HCT116 (cell line): Measurements from ENCODE around the gene GGCT. TPM values are rescaled to one million over a fixed set of nuclear protein-coding genes. Genes with fewer than 3 reads are reported as not detected.

ENCODE experiments used
- ATAC-seq: fragments of 200-7000 bp; cut with Tn5 transposase; 2 replicates; pipeline ENCODE4 v1.9.1; 2020; ENCODE audit warnings: mild to moderate bottlenecking, moderate library complexity
- BruUV-seq: library from RNA; stranded (reverse); fragments of 400-500 nt; replicated peaks from 2 replicates; lab custom pipeline; 2021; lab: Mats Ljungman, UMichigan
- CTCF ChIA-PET: fragments of 300-600 bp; sonication (Branson Sonifier 250); formaldehyde crosslinking; loops from one replicate; lab custom pipeline; 2021; ENCODE audit warnings: antibody characterized with exemption; lab: Charles Lee
- POLR2A ChIA-PET: fragments of 300-600, 350-600 bp; sonication (Branson Sonifier 250); formaldehyde crosslinking; loops from one replicate; lab custom pipeline; 2021; ENCODE audit warnings: antibody characterized with exemption; lab: Charles Lee
- RAD21 ChIA-PET, 2 experiments: fragments of 300-600 bp; sonication (Branson Sonifier 250); formaldehyde crosslinking; loops; one replicate each; lab custom pipeline; 2023; ENCODE audit warnings: low total read pairs in 2 of 2; ENCODE audit not compliant: uncharacterized antibody in 2 of 2, unreplicated experiment in 2 of 2, low non-redundant PET in 1 of 2; lab: Charles Lee
- DNase-seq: peaks from one replicate; pipeline ENCODE4 v3.0.0-alpha.2; 2010; ENCODE audit warnings: low read depth, low spot score
- H2AFZ ChIP-seq: fragments of 200-600 bp; shearing (Covaris generic), sonication (generic); 2 replicates; pipeline ENCODE4 v1.6.1; 2017; ENCODE audit warnings: low read depth, mixed run types, mixed read lengths, antibody characterized with exemption, low read length; ENCODE audit not compliant: poor library complexity, severe bottlenecking
- H3K27ac ChIP-seq: 2 replicates; pipeline ENCODE4 v1.5.1; 2012; ENCODE audit warnings: low read depth, low read length
- H3K27me3 ChIP-seq: fragments of 200-600 bp; sonication (generic); 2 replicates; pipeline ENCODE4 v1.6.1; 2016; ENCODE audit warnings: mixed run types, low read length, mixed read lengths; ENCODE audit not compliant: insufficient read depth
- H3K36me3 ChIP-seq, 2 experiments: fragments of 200-500 bp in 1 of 2; fragments of 200-600 bp in 1 of 2; sonication (Bioruptor generic) in 1 of 2; sonication (generic) in 1 of 2; 2 replicates each; pipeline versions ENCODE4 v1.5.1 to v1.6.1; 2014 to 2016; ENCODE audit warnings: low read length in 2 of 2, inconsistent platforms in 1 of 2, mixed read lengths in 1 of 2, mixed run types in 1 of 2; ENCODE audit not compliant: insufficient read depth in 2 of 2, control insufficient read depth in 1 of 2
- H3K4me1 ChIP-seq, 2 experiments: fragments of 200-600 bp in 1 of 2; sonication (generic) in 1 of 2; 2 replicates each; pipeline versions ENCODE4 v1.5.1 to v1.6.1; 2012 to 2017; ENCODE audit warnings: low read length in 2 of 2, inconsistent platforms in 1 of 2, mild to moderate bottlenecking in 1 of 2, mixed read lengths in 1 of 2, mixed run types in 1 of 2, moderate library complexity in 1 of 2; ENCODE audit not compliant: insufficient read depth in 2 of 2, control insufficient read depth in 1 of 2
- H3K4me2 ChIP-seq: fragments of 200-600 bp; sonication (generic); 2 replicates; pipeline ENCODE4 v1.6.1; 2017; ENCODE audit warnings: mixed run types, low read length, mixed read lengths
- H3K4me3 ChIP-seq, 2 experiments: fragments of 200-600 bp in 1 of 2; sonication (generic) in 1 of 2; replicated peaks in 1 of 2; 2 replicates each; pipeline ENCODE4 v1.5.1; 2011 to 2016; ENCODE audit warnings: low read length in 2 of 2, control low read depth in 1 of 2, low read depth in 1 of 2, mild to moderate bottlenecking in 1 of 2, mixed read lengths in 1 of 2, mixed run types in 1 of 2
- H3K79me2 ChIP-seq: fragments of 200-600 bp; sonication (generic); 2 replicates; pipeline ENCODE4 v1.6.1; 2017; ENCODE audit warnings: mild to moderate bottlenecking, mixed run types, low read length, moderate library complexity, mixed read lengths; ENCODE audit not compliant: insufficient read depth
- H3K9ac ChIP-seq: fragments of 200-600 bp; sonication (generic); 2 replicates; pipeline ENCODE4 v1.6.1; 2016; ENCODE audit warnings: low read length, mixed read lengths
- H3K9me2 ChIP-seq: fragments of 200-600 bp; sonication (generic), shearing (Covaris generic); 2 replicates; pipeline ENCODE4 v1.6.1; 2017; ENCODE audit warnings: mixed run types, mild to moderate bottlenecking, moderate library complexity; ENCODE audit not compliant: insufficient read depth
- H3K9me3 ChIP-seq, 2 experiments: fragments of 200-500 bp in 1 of 2; fragments of 200-600 bp in 1 of 2; sonication (Bioruptor generic) in 1 of 2; sonication (generic) in 1 of 2; 2 replicates each; pipeline ENCODE4 v1.6.1; 2014 to 2017; ENCODE audit warnings: low read length in 2 of 2, mixed read lengths in 2 of 2, inconsistent platforms in 1 of 2, low read depth in 1 of 2, mild to moderate bottlenecking in 1 of 2, mixed run types in 1 of 2, moderate library complexity in 1 of 2; ENCODE audit not compliant: control insufficient read depth in 1 of 2, insufficient read depth in 1 of 2
- H4K20me1 ChIP-seq: fragments of 200-600 bp; sonication (generic), shearing (Covaris generic); 2 replicates; pipeline ENCODE4 v1.6.1; 2017; ENCODE audit warnings: mixed run types, mild to moderate bottlenecking, moderate library complexity; ENCODE audit not compliant: insufficient read depth
- CBX3 ChIP-seq: IDR thresholded peaks from 2 replicates; pipeline ENCODE4 v1.6.1; 2012; ENCODE audit warnings: low read depth
- CEBPB ChIP-seq: IDR thresholded peaks from 2 replicates; pipeline ENCODE4 v1.6.1; 2012; ENCODE audit warnings: low read depth
- EGR1 ChIP-seq: IDR thresholded peaks from 2 replicates; pipeline ENCODE4 v1.6.1; 2012; ENCODE audit warnings: low read depth
- ELF1 ChIP-seq: IDR thresholded peaks from 2 replicates; pipeline ENCODE4 v1.6.1; 2012; ENCODE audit warnings: low read depth, borderline replicate concordance
- EZH2 ChIP-seq: fragments of 200-600 bp; sonication (generic); IDR thresholded peaks from 2 replicates; pipeline ENCODE4 v1.6.1; 2017; ENCODE audit warnings: antibody characterized with exemption, mixed run types
- EZH2phosphoT487 ChIP-seq: fragments of 200-600 bp; IDR thresholded peaks from 2 replicates; pipeline ENCODE4 v1.6.1; 2018; ENCODE audit warnings: antibody characterized with exemption, borderline replicate concordance
- JUND ChIP-seq: IDR thresholded peaks from 2 replicates; pipeline ENCODE4 v1.6.1; 2012
- SIN3A ChIP-seq: IDR thresholded peaks from 2 replicates; pipeline ENCODE4 v1.6.1; 2012; ENCODE audit warnings: low read depth
- SP1 ChIP-seq: IDR thresholded peaks from 2 replicates; pipeline ENCODE4 v1.6.1; 2012; ENCODE audit warnings: low read depth
- SRF ChIP-seq: IDR thresholded peaks from 2 replicates; pipeline ENCODE4 v1.6.1; 2012; ENCODE audit warnings: low read depth
- ZFX ChIP-seq: fragments of 450-650 bp; IDR thresholded peaks from 2 replicates; pipeline ENCODE4 v1.6.1; 2017
- intact Hi-C: fragments of 100-400 bp; cut with micrococcal nuclease; formaldehyde crosslinking; loops from 2 replicates; pipeline ENCODE4 v1.10.0; 2022
- total RNA-seq: library from RNA; stranded (reverse); gene quantifications from one replicate; pipeline ENCODE4 v1.2.1, GENCODE V29; 2021; ENCODE audit not compliant: unreplicated experiment
- TF ChIP-seq, protein P1 (sequence below): IDR thresholded peaks from 2 replicates; pipeline ENCODE4 v1.6.1; 2011; ENCODE audit warnings: mild to moderate bottlenecking, low read length, moderate library complexity; ENCODE audit not compliant: insufficient replicate concordance; ENCODE audit errors: extremely low read depth
- TF ChIP-seq, protein P2 (sequence below): IDR thresholded peaks from 2 replicates; pipeline ENCODE4 v1.6.1; 2012
- TF ChIP-seq, protein P3 (sequence below): IDR thresholded peaks from 2 replicates; pipeline ENCODE4 v1.6.1; 2012; ENCODE audit warnings: low read depth
- TF ChIP-seq, protein P4 (sequence below): IDR thresholded peaks from 2 replicates; pipeline ENCODE4 v1.6.1; 2012
- TF ChIP-seq, protein P5 (sequence below), 3 experiments: fragments of 200-600 bp in 1 of 3; sonication (generic) in 1 of 3; IDR thresholded peaks in 2 of 3; conservative IDR thresholded peaks in 1 of 3; 2 replicates each; pipeline ENCODE4 v1.5.1; 2012 to 2017; ENCODE audit warnings: low read depth in 2 of 3, low read length in 2 of 3, antibody characterized with exemption in 1 of 3, borderline replicate concordance in 1 of 3, control low read depth in 1 of 3, mild to moderate bottlenecking in 1 of 3, mixed read lengths in 1 of 3, mixed run types in 1 of 3, moderate library complexity in 1 of 3; ENCODE audit not compliant: insufficient read depth in 1 of 3

The GGCT gene
- total RNA-seq, 1 experiment from 2014 or later: 60.6 TPM

DNA sequence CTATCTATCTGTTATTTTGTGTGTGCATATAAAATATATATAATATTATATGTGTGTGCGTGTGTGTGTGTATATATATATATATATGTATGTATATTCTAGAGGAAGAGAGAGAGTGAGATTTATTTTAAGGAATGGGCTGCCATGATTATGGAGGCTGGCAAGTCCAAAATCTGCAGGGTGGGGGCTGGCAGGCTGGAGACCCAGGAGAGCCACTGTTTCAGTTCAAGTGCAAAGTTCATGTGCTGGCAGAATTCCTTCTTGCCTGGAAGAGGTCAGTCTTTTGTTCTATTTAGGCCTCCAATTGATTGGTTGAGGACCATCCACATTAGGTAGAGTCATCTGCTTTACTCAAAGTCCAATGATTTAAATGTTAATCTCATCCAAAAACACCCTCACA lies 47.7 kb upstream of the GGCT start:
- DNase-seq: no peak
- no TSS peak for BruUV-seq
- Histone ChIP-seq H3K9me3 (no peaks in the 10 kb centered on the region), H3K9ac (no peak overlapping the region), H3K27me3 (no peaks in the 10 kb centered on the region), H4K20me1 (no peaks in the 10 kb centered on the region), H2AFZ (no peak overlapping the region), H3K36me3 (no peaks in the 10 kb centered on the region), H3K4me3 (no peak overlapping the region), H3K27ac (peak overlapping the region; percentile 89; the same call in 1 of the 2 replicates), H3K79me2 (no peaks in the 10 kb centered on the region), H3K4me2 (0 out of 2 replicates have a peak overlapping the region, but pooled peaks have one; percentile 77), H3K4me1 (peaks cover 24 to 36% of the 10 kb centered on the region in 2 experiments), H3K9me2 (no peaks in the 10 kb centered on the region)
- intact Hi-C loops: no loop called here
- CTCF ChIA-PET: interaction anchor here (3.9 kb wide), 1 partner anchor 12 kb away, joined by 50 read pairs; no protein-coding TSS in a partner anchor
- POLR2A ChIA-PET: no interaction called here
- ATAC-seq: no peak
- RAD21 ChIA-PET: interaction anchor here in 1 of 2 experiments (1.8 kb wide), 1 partner anchor 11 kb away, joined by 10 read pairs; no protein-coding TSS in a partner anchor
- TF ChIP-seq, protein P1, sequence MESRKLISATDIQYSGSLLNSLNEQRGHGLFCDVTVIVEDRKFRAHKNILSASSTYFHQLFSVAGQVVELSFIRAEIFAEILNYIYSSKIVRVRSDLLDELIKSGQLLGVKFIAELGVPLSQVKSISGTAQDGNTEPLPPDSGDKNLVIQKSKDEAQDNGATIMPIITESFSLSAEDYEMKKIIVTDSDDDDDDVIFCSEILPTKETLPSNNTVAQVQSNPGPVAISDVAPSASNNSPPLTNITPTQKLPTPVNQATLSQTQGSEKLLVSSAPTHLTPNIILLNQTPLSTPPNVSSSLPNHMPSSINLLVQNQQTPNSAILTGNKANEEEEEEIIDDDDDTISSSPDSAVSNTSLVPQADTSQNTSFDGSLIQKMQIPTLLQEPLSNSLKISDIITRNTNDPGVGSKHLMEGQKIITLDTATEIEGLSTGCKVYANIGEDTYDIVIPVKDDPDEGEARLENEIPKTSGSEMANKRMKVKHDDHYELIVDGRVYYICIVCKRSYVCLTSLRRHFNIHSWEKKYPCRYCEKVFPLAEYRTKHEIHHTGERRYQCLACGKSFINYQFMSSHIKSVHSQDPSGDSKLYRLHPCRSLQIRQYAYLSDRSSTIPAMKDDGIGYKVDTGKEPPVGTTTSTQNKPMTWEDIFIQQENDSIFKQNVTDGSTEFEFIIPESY: no peak
- TF ChIP-seq CEBPB (no peak), ZFX (no peak), CBX3 (no peak), SIN3A (no peak), JUND (no peak), EGR1 (no peak), SRF (no peak), ELF1 (no peak), EZH2phosphoT487 (no peak), SP1 (no peak), EZH2 (no peak)
- TF ChIP-seq, protein P2, sequence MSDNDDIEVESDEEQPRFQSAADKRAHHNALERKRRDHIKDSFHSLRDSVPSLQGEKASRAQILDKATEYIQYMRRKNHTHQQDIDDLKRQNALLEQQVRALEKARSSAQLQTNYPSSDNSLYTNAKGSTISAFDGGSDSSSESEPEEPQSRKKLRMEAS: no peak
- TF ChIP-seq, protein P3, sequence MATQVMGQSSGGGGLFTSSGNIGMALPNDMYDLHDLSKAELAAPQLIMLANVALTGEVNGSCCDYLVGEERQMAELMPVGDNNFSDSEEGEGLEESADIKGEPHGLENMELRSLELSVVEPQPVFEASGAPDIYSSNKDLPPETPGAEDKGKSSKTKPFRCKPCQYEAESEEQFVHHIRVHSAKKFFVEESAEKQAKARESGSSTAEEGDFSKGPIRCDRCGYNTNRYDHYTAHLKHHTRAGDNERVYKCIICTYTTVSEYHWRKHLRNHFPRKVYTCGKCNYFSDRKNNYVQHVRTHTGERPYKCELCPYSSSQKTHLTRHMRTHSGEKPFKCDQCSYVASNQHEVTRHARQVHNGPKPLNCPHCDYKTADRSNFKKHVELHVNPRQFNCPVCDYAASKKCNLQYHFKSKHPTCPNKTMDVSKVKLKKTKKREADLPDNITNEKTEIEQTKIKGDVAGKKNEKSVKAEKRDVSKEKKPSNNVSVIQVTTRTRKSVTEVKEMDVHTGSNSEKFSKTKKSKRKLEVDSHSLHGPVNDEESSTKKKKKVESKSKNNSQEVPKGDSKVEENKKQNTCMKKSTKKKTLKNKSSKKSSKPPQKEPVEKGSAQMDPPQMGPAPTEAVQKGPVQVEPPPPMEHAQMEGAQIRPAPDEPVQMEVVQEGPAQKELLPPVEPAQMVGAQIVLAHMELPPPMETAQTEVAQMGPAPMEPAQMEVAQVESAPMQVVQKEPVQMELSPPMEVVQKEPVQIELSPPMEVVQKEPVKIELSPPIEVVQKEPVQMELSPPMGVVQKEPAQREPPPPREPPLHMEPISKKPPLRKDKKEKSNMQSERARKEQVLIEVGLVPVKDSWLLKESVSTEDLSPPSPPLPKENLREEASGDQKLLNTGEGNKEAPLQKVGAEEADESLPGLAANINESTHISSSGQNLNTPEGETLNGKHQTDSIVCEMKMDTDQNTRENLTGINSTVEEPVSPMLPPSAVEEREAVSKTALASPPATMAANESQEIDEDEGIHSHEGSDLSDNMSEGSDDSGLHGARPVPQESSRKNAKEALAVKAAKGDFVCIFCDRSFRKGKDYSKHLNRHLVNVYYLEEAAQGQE: no peak
- TF ChIP-seq, protein P4, sequence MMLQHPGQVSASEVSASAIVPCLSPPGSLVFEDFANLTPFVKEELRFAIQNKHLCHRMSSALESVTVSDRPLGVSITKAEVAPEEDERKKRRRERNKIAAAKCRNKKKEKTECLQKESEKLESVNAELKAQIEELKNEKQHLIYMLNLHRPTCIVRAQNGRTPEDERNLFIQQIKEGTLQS: no peak
- TF ChIP-seq, protein P5, sequence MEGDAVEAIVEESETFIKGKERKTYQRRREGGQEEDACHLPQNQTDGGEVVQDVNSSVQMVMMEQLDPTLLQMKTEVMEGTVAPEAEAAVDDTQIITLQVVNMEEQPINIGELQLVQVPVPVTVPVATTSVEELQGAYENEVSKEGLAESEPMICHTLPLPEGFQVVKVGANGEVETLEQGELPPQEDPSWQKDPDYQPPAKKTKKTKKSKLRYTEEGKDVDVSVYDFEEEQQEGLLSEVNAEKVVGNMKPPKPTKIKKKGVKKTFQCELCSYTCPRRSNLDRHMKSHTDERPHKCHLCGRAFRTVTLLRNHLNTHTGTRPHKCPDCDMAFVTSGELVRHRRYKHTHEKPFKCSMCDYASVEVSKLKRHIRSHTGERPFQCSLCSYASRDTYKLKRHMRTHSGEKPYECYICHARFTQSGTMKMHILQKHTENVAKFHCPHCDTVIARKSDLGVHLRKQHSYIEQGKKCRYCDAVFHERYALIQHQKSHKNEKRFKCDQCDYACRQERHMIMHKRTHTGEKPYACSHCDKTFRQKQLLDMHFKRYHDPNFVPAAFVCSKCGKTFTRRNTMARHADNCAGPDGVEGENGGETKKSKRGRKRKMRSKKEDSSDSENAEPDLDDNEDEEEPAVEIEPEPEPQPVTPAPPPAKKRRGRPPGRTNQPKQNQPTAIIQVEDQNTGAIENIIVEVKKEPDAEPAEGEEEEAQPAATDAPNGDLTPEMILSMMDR (IDR thresholded peaks at IDR 0.05 in 2 of 3, conservative IDR thresholded peaks at IDR 0.05 in 1 of 3; ENCODE audit: borderline replicate concordance in 1 of 3, insufficient read depth in 1 of 3, low read depth in 2 of 3, low read length in 2 of 3): no peak
